ENCODE data around the gene CAPN7.
"Not testable (repeated sequence)": the region's sequence is repeated elsewhere in the genome, so short reads cannot be mapped to it uniquely, and the experiment has no call there.

Gene CAPN7

GRCh38 chr3:15175605-15176004, 30.4 kb upstream of the CAPN7 start:
- no peak overlapping the region for H3K4me3 ChIP-seq (ENCODE audit: low read depth in 1 of 2, low read length in 2 of 2)
- no peak overlapping the region for H3K27ac ChIP-seq (ENCODE audit: low read length)
- no peaks in the 10 kb centered on the region for H3K36me3 ChIP-seq (ENCODE audit: control insufficient read depth in 1 of 2, insufficient read depth in 2 of 2, low read length in 2 of 2)
- no peaks in the 10 kb centered on the region for H3K9me3 ChIP-seq (ENCODE audit: control insufficient read depth in 1 of 2, low read length in 2 of 2)
- no peaks in the 10 kb centered on the region for H3K4me1 ChIP-seq (ENCODE audit: control insufficient read depth in 1 of 2, insufficient read depth in 2 of 2, low read length in 2 of 2)
- no peaks in the 10 kb centered on the region for H3K27me3 ChIP-seq (ENCODE audit: low read depth, low read length)

GRCh38 chr3:15180042-15180611, 25.9 kb upstream of the CAPN7 start:
- no peaks in the 10 kb centered on the region for H3K4me1 ChIP-seq (ENCODE audit: control insufficient read depth in 1 of 2, insufficient read depth in 2 of 2, low read length in 2 of 2)
- H3K27ac ChIP-seq (ENCODE audit: low read length) = no peak overlapping the region
- no peaks in the 10 kb centered on the region for H3K9me3 ChIP-seq (ENCODE audit: control insufficient read depth in 1 of 2, low read length in 2 of 2)
- no peaks in the 10 kb centered on the region for H3K27me3 ChIP-seq (ENCODE audit: low read depth, low read length)
- no peak overlapping the region for H3K4me3 ChIP-seq (ENCODE audit: low read depth in 1 of 2, low read length in 2 of 2)
- no peaks in the 10 kb centered on the region for H3K36me3 ChIP-seq (ENCODE audit: control insufficient read depth in 1 of 2, insufficient read depth in 2 of 2, low read length in 2 of 2)

- Histone ChIP-seq H3K4me1 (ENCODE audit: control insufficient read depth in 1 of 2, insufficient read depth in 2 of 2, low read length in 2 of 2) (no peaks in the 10 kb centered on the region), H3K27ac (ENCODE audit: low read length) (no peak overlapping the region), H3K9me3 (ENCODE audit: control insufficient read depth in 1 of 2, low read length in 2 of 2) (no peaks in the 10 kb centered on the region), H3K36me3 (ENCODE audit: control insufficient read depth in 1 of 2, insufficient read depth in 2 of 2, low read length in 2 of 2) (no peaks in the 10 kb centered on the region), H3K4me3 (ENCODE audit: low read depth in 1 of 2, low read length in 2 of 2) (no peak overlapping the region), H3K27me3 (ENCODE audit: low read depth, low read length) (no peaks in the 10 kb centered on the region)
Observed at GRCh38 chr3:15181511-15181910, 24.5 kb upstream of the CAPN7 start.

GRCh38 chr3:15181963-15182362, 24.1 kb upstream of the CAPN7 start:
- no peaks in the 10 kb centered on the region for H3K36me3 ChIP-seq (ENCODE audit: control insufficient read depth in 1 of 2, insufficient read depth in 2 of 2, low read length in 2 of 2)
- no peaks in the 10 kb centered on the region for H3K4me1 ChIP-seq (ENCODE audit: control insufficient read depth in 1 of 2, insufficient read depth in 2 of 2, low read length in 2 of 2)
- H3K9me3 ChIP-seq (ENCODE audit: control insufficient read depth in 1 of 2, low read length in 2 of 2) = no peaks in the 10 kb centered on the region
- no peak overlapping the region for H3K27ac ChIP-seq (ENCODE audit: low read length)
- H3K27me3 ChIP-seq (ENCODE audit: low read depth, low read length) = no peaks in the 10 kb centered on the region
- H3K4me3 ChIP-seq (ENCODE audit: low read depth in 1 of 2, low read length in 2 of 2) = no peak overlapping the region

DNA sequence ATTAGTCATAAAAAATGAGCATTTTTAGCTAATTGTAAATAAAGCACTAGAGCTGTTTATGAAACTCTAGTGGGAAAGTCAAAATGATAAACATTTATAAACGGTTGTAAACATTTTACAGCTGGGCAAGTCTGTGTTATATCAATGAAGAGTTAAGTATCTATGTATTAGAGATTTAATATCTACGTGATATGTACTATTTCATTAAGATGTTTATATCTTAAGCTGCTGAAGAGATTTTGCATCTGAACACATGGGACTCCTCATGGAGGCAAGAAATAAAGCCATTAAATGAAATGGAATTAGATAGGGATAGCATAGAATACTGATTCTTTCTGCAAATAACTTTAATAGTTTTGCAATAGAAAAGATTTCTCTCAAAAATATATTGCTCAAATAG, 23.0 kb upstream of the CAPN7 start:
- Histone ChIP-seq H3K36me3 (ENCODE audit: control insufficient read depth in 1 of 2, insufficient read depth in 2 of 2, low read length in 2 of 2) (no peaks in the 10 kb centered on the region), H3K9me3 (ENCODE audit: control insufficient read depth in 1 of 2, low read length in 2 of 2) (no peaks in the 10 kb centered on the region), H3K4me3 (ENCODE audit: low read depth in 1 of 2, low read length in 2 of 2) (no peak overlapping the region), H3K27me3 (ENCODE audit: low read depth, low read length) (no peaks in the 10 kb centered on the region), H3K27ac (ENCODE audit: low read length) (no peak overlapping the region), H3K4me1 (ENCODE audit: control insufficient read depth in 1 of 2, insufficient read depth in 2 of 2, low read length in 2 of 2) (no peaks in the 10 kb centered on the region)

GRCh38 chr3:15185404-15185803, 20.6 kb upstream of the CAPN7 start:
- no peaks in the 10 kb centered on the region for H3K4me1 ChIP-seq (ENCODE audit: control insufficient read depth in 1 of 2, insufficient read depth in 2 of 2, low read length in 2 of 2)
- H3K9me3 ChIP-seq (ENCODE audit: control insufficient read depth in 1 of 2, low read length in 2 of 2) = no peaks in the 10 kb centered on the region
- no peak overlapping the region for H3K4me3 ChIP-seq (ENCODE audit: low read depth in 1 of 2, low read length in 2 of 2)
- no peaks in the 10 kb centered on the region for H3K36me3 ChIP-seq (ENCODE audit: control insufficient read depth in 1 of 2, insufficient read depth in 2 of 2, low read length in 2 of 2)
- H3K27ac ChIP-seq (ENCODE audit: low read length) = no peak overlapping the region
- no peaks in the 10 kb centered on the region for H3K27me3 ChIP-seq (ENCODE audit: low read depth, low read length)

- Histone ChIP-seq H3K4me3 (ENCODE audit: low read depth in 1 of 2, low read length in 2 of 2) (no peak overlapping the region), H3K9me3 (ENCODE audit: control insufficient read depth in 1 of 2, low read length in 2 of 2) (no peaks in the 10 kb centered on the region), H3K4me1 (ENCODE audit: control insufficient read depth in 1 of 2, insufficient read depth in 2 of 2, low read length in 2 of 2) (no peaks in the 10 kb centered on the region), H3K27ac (ENCODE audit: low read length) (no peak overlapping the region), H3K27me3 (ENCODE audit: low read depth, low read length) (no peaks in the 10 kb centered on the region), H3K36me3 (ENCODE audit: control insufficient read depth in 1 of 2, insufficient read depth in 2 of 2, low read length in 2 of 2) (no peaks in the 10 kb centered on the region)
Observed at GRCh38 chr3:15186101-15186476, 20.0 kb upstream of the CAPN7 start.

DNA sequence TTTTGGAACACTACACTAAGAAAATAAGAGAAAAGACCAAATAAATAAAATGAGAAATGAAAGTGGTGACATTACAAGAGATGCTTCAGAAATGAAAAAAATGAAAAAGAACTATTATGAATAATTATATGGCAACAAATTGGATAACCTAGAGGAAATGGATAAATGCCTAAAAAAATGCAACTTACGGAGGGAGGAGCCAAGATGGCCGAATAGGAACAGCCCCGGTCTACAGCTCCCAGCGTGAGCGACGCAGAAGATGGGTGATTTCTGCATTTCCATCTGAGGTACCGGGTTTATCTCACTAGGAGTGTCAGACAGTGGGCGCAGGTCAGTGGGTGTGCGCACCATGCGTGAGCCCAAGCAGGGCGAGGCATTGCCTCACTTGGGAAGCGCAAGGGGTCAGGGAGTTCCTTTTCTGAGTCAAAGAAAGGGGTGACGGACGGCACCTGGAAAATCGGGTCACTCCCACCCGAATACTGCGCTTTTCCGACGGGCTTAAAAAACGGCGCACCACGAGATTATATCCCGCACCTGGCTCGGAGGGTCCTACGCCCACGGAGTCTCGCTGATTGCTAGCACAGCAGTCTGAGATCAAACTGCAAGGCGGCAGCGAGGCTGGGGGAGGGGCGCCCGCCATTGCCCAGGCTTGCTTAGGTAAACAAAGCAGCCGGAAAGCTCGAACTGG, 19.4 kb upstream of the CAPN7 start:
- H3K36me3 ChIP-seq (ENCODE audit: control insufficient read depth in 1 of 2, insufficient read depth in 2 of 2, low read length in 2 of 2); H3K4me1 ChIP-seq (ENCODE audit: control insufficient read depth in 1 of 2, insufficient read depth in 2 of 2, low read length in 2 of 2); H3K9me3 ChIP-seq (ENCODE audit: control insufficient read depth in 1 of 2, low read length in 2 of 2); H3K4me3 ChIP-seq (ENCODE audit: low read depth in 1 of 2, low read length in 2 of 2); H3K27ac ChIP-seq (ENCODE audit: low read length); H3K27me3 ChIP-seq (ENCODE audit: low read depth, low read length): not testable (repeated sequence)

DNA sequence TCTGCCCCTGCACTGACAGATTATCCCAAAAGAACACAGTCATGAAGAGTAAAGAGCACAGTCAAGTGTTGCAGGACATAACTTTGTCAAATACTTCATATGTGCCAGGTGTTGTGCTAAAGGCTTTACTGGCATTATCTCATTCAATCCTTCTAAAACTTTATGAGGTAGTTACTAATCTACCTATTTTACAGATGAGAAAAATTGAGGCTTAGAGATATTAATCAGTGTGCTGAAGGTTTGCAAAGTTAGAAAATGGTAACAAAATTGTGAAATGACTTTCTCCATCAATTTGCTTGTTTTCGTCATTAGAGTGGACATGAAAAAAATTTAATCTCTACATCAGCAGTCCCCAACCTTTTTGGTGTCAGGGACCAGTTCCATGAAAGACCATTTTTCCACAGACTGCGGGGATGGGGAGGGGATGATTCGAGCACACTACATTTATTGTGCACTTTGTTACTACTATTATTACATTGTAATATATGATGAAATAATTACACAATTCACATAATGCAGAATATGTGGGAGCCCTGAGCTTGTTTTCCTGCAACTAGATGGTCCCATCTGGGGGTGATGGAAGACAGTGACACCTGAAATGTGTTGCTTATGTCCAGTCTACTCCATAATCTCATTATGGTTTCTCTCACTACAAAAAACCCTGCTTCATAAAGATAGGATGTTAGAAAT, 8.6 kb upstream of the CAPN7 start:
- H3K4me3 ChIP-seq (ENCODE audit: low read depth in 1 of 2, low read length in 2 of 2) = no peak overlapping the region
- H3K4me1 ChIP-seq (ENCODE audit: control insufficient read depth in 1 of 2, insufficient read depth in 2 of 2, low read length in 2 of 2) = no peaks in the 10 kb centered on the region
- H3K9me3 ChIP-seq (ENCODE audit: control insufficient read depth in 1 of 2, low read length in 2 of 2) = no peaks in the 10 kb centered on the region
- H3K27me3 ChIP-seq (ENCODE audit: low read depth, low read length) = no peaks in the 10 kb centered on the region
- no peak overlapping the region for H3K27ac ChIP-seq (ENCODE audit: low read length)
- H3K36me3 ChIP-seq (ENCODE audit: control insufficient read depth in 1 of 2, insufficient read depth in 2 of 2, low read length in 2 of 2) = no peaks in the 10 kb centered on the region

DNA sequence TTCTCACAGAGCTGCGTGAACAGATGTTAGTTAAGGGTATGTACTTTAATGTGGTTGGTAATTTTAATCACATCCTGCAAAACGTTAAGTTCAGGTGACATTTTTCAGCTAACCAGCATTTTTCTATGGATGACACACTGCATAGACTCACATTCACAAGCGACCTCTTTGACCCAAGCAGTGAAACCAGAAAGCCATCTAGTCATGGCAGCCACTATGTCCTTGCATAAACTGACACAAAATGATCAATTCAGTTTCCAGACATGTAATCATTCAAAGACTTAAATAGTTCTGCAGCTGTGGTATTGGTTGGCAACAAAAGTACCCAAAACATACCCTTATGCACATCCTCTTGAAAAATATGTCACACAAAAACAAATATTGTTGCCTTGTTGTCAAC, 7.4 kb upstream of the CAPN7 start:
- Histone ChIP-seq H3K27ac (ENCODE audit: low read length) (no peak overlapping the region), H3K4me3 (ENCODE audit: low read depth in 1 of 2, low read length in 2 of 2) (no peak overlapping the region), H3K27me3 (ENCODE audit: low read depth, low read length) (no peaks in the 10 kb centered on the region), H3K36me3 (ENCODE audit: control insufficient read depth in 1 of 2, insufficient read depth in 2 of 2, low read length in 2 of 2) (no peaks in the 10 kb centered on the region), H3K4me1 (ENCODE audit: control insufficient read depth in 1 of 2, insufficient read depth in 2 of 2, low read length in 2 of 2) (no peaks in the 10 kb centered on the region), H3K9me3 (ENCODE audit: control insufficient read depth in 1 of 2, low read length in 2 of 2) (no peaks in the 10 kb centered on the region)

GRCh38 chr3:15199493-15200105, 6.4 kb upstream of the CAPN7 start:
- Histone ChIP-seq H3K27me3 (ENCODE audit: low read depth, low read length) (no peaks in the 10 kb centered on the region), H3K4me1 (ENCODE audit: control insufficient read depth in 1 of 2, insufficient read depth in 2 of 2, low read length in 2 of 2) (no peaks in the 10 kb centered on the region), H3K27ac (ENCODE audit: low read length) (no peak overlapping the region), H3K9me3 (ENCODE audit: control insufficient read depth in 1 of 2, low read length in 2 of 2) (no peaks in the 10 kb centered on the region), H3K4me3 (ENCODE audit: low read depth in 1 of 2, low read length in 2 of 2) (no peak overlapping the region), H3K36me3 (ENCODE audit: control insufficient read depth in 1 of 2, insufficient read depth in 2 of 2, low read length in 2 of 2) (no peaks in the 10 kb centered on the region)
